Coronary artery (tissue), 2 donors: Measurements from ENCODE around the gene FREM3.
"Not testable (repeated sequence)": the region's sequence is repeated elsewhere in the genome, so short reads cannot be mapped to it uniquely, and the experiment has no call there.

Source experiments
- DNase-seq: peaks from one replicate; pipeline ENCODE4 v3.0.0-alpha.2; 2017; ENCODE audit warnings: low spot score
- H3K27ac ChIP-seq, 2 donors: fragments of 200-600 bp; sonication (generic); one replicate each; pipeline ENCODE4 v1.5.1; 2016 to 2019
- H3K4me3 ChIP-seq: fragments of 200-600 bp; sonication (generic); 2 replicates; pipeline ENCODE4 v1.5.1; 2016; ENCODE audit warnings: mild to moderate bottlenecking, moderate library complexity
- TF ChIP-seq, protein P1 (sequence below): fragments of 200-600 bp; sonication (generic); IDR thresholded peaks from one replicate; pipeline ENCODE4 v1.5.1; 2019; ENCODE audit warnings: antibody characterized with exemption

The FREM3 gene

DNA sequence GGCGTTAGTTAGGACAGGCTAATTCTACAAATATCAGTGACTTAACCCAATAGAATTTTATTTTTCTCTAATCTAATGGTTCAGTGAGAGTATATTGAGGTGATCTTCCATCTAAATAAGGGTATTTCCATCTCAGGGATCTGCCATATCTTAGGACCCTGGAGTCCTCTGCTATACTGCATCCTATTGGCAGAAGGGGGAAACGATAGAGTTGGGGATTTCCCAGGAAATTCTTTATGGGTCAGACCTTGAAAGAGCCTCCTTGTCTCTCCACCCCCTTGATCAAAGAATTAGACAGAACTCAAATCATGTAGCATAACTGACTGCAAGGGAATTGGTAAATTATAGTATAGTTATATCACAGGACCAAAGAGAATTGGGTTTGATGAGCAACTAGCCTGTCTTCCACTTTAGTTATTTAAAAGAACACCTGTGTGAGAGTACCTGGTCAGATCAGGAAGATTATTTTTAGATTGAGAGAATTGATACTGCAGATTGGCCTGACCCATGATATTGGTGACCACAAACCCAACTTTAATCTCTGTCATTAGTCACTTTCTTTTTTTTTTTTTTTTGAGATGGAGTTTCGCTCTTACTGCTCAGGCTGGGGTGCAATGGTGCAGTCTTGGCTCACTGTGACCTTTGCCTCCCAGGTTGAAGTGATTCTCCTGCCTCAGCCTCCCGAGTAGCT, 161.4 kb downstream of the FREM3 start:
- Histone ChIP-seq H3K4me3 (no peak overlapping the region), H3K27ac (no peak overlapping the region)
- TF ChIP-seq, protein P1, sequence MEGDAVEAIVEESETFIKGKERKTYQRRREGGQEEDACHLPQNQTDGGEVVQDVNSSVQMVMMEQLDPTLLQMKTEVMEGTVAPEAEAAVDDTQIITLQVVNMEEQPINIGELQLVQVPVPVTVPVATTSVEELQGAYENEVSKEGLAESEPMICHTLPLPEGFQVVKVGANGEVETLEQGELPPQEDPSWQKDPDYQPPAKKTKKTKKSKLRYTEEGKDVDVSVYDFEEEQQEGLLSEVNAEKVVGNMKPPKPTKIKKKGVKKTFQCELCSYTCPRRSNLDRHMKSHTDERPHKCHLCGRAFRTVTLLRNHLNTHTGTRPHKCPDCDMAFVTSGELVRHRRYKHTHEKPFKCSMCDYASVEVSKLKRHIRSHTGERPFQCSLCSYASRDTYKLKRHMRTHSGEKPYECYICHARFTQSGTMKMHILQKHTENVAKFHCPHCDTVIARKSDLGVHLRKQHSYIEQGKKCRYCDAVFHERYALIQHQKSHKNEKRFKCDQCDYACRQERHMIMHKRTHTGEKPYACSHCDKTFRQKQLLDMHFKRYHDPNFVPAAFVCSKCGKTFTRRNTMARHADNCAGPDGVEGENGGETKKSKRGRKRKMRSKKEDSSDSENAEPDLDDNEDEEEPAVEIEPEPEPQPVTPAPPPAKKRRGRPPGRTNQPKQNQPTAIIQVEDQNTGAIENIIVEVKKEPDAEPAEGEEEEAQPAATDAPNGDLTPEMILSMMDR = no peak
- DNase-seq = no peak

DNA sequence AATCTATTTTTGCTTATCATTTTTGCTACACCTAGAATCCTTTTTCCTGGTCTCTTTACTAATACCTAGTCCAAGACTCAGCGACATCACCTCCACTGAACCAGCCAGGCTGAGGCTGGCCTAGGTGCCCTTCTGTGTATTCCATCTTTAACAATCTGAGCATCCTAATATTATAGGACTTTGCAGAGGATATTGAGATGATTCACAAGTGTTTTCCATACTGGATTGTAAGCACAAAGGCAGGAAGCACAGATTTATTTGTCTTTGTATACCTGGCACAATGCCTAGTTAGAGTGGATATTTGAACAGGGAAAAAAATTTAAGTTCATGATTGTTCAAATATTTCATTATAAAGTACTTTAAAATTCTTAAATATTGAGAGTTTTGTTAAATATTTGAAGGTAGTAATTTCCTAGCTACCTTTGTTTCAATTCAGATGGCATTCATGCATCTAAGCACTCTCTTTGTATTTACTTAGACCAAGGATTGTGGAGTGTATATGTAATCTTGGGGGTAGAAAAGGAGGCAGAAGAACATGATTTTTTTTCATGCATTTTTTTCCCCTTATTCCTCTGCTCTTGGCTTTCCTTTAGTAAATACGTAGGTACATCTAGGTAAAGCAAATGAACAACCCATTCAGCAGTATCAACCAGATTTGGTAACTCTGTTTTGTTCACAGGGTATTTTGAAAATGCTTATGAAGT, 168.5 kb downstream of the FREM3 start:
- no peak overlapping the region for H3K27ac ChIP-seq
- TF ChIP-seq, protein P1 = no peak
- no peak for DNase-seq
- H3K4me3 ChIP-seq = no peak overlapping the region

DNA sequence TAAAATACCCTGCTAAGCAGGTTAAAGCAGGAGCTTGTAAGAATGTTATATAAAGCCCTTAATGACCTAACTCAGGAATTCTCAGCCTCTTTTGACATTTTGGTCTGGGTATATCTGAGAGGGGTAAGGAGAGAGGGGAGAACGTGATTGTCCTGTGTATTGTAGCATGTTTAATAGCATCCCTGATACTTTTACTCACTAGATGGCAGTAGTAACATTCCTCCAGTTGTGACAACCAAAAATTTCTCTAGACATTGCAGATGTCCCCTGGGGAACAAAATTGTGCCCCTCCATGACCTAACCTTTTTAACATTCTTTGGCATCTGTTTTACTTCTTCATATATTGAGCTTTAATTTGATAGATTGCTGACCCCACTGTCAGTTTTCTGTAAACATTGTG, 169.1 kb downstream of the FREM3 start:
- no peak overlapping the region for H3K27ac ChIP-seq
- TF ChIP-seq, protein P1 = no peak
- DNase-seq = no peak
- H3K4me3 ChIP-seq = no peak overlapping the region

DNA sequence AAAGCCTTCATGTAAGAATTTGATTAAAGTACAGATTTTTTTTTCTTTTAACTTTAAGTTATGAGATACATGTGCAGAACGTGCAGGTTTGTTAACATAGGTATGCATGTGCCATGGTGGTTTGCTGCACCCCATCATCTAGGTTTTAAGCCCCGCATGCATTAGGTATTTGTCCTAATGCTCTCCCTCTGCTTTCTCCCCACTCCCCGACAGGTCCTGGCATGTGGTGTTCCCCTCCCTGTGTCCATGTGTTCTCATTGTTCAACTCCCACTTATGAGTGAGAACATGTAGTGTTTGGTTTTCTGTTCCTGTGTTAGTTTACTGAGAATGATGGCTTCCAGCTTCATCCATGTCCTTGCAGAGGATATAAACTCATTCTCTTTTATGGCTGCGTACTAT, 172.4 kb downstream of the FREM3 start:
- H3K27ac ChIP-seq, DNase-seq, H3K4me3 ChIP-seq: not testable (repeated sequence)
